Measurements from ENCODE around the gene SLC4A7.
A peak's percentile ranks its signal among the peaks of the same experiment; 100 is the strongest.
"Not testable (repeated sequence)": the region's sequence is repeated elsewhere in the genome, so short reads cannot be mapped to it uniquely, and the experiment has no call there.

Gene SLC4A7

GRCh38 chr3:27429909-27430308 lies 54.3 kb downstream of the SLC4A7 start:
- no peak for DNase-seq (ENCODE audit: low read depth)

GRCh38 chr3:27428446-27428845 lies 55.7 kb downstream of the SLC4A7 start:
- no peak for DNase-seq (ENCODE audit: low read depth)

GRCh38 chr3:27426926-27427325 lies 57.3 kb downstream of the SLC4A7 start:
- no peak for DNase-seq (ENCODE audit: low read depth)

DNA sequence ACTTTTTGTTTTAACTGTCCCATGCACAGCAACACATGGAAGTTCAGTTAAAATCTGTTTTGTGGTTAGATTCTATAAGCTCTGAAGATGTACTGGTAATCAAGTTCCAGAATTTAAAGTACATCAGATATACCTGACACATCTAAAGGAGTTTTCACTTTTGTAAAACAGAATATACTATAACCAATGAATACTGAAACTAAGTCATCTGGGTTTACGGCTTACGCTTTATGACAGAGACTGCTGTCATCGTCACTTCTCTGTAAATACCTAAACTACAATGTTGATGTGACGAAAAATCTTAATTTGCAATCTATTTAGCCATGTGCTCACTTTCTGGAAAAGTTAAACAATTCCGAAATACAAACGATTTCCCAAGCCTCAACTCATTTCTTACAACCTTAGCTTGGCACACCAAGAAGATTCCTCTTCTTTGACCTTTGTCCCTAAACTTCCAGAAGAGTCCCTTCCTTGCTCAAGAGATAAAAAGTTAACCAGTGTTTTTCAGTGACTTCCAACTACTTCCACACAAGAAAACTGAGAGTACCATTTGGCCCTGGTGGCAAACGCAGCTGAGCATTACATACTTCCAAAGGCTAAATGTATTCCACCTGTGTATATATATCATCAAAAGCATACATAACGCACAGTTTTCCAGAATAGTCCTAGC lies 58.2 kb downstream of the SLC4A7 start:
- no peak for DNase-seq (ENCODE audit: low read depth)

DNA sequence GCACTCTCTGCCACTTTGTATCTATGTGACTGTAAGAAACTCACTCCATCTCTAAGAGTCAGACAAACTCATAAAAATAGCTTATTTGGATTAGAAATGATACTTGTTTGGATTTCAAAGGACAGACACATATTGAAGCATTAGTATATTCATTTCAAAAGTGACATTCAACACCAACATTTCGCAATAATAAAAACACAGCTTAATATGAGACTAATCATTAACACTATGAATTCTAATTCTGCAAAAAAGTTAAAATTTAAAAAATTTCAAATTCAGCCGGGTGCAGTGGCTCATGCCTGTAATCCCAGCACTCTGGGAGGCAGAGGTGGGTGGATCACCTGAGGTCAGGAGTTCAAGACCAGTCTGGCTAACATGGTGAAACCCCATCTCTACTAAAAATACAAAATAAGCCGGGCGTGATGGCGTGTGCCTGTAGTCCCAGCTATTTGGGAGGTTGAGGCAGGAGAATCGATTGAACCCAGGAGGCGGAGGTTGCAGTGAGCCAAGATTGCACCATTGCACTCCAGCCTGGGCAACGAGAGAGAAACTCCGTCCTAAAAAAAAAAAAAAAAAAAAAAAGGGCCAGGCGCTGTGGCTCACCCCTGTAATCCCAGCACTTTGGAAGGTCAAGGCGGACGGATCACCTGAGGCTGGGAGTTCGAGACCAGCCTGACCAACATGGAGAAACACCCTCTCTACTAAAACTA lies 59.2 kb downstream of the SLC4A7 start:
- not testable (repeated sequence) for DNase-seq (ENCODE audit: low read depth)

DNA sequence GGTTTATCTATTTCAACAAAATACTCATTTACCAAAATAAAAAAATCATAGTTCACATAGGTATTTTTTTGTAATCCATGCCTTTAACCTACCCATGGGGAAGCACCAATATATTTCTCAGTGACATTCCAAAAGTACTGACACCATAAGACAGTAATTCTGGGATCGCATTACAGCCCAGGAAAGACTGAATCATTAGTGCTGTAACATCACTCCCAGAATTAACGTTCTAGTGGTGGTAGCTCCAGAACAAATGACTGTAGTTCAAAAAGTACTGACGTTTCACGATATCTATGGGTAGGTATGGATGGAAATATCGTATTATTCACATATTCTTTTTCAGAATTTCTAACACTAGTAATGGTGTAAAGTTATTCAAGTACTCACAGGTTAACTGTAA lies 60.7 kb downstream of the SLC4A7 start:
- DNase-seq (ENCODE audit: low read depth), result peak; percentile 48

DNA sequence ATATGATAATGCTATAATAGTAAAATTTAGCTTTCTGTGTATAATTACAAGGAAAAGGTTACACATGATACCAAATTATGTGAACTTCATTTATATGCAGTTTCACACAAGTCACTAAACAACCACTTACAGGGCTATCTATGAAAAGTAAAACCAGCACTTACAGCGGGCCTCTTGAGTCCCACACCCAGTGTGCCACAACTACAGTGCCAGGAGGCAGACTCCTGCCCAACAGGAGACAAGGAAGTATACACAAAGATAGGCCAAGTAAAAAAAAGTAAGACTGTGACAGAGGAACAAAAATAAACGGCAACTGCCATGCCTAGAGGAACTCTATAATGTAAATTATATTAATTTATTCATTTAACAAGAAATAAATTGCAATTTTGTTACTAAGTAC lies 61.6 kb downstream of the SLC4A7 start:
- no peak for DNase-seq (ENCODE audit: low read depth)

DNA sequence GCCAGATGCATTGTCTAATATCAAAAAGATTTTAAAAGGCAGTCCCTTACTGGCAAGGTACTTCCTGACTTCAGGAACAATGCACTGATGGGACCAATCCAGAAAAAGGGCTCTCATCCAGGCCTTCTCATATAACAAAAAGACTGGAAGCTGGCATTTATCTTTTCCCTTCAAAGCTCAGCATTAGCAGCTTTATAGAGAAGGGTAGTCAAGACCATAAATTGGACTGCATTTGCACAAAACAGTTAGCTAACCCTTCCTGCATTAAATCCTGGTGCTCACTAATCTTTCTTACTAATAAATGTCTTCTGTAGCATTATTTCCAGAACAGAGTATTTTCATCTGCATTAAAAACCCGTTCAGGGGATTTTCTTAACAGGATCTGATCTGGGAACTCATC lies 69.0 kb downstream of the SLC4A7 start:
- DNase-seq (ENCODE audit: low read depth), result no peak

DNA sequence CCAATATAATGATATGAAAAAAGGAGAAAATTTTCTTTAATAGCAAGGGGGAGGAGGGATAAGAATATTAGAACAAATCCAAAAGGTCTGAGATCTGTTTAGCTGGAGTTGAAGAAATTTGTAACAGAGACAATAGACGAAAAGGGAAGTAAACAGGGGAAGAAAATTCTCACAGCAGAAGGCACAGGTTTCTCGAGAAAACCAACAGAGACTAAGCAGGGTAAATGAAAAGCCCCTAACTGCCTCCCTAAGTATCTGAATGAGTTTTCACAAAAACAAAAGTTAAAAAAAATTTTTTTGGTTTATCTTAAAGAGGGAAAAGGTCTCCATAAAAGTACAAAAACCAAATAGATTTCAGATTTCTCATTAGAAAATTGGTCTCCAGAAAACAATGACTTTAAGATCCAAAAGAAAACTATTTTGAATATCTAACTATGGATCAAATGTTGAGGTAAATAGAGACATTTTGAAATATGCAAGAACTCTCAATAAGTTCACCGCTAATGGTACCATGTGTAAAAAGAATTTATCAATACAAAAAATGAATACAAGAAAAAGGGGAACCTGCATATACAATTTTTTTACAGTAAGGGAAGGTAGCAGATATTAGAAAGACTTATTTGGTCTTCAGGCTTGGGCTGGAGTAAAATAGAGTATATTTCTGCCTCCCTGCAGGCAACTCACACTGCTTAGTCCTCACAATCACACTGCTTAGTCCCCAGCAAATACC lies 91.1 kb downstream of the SLC4A7 start:
- DNase-seq (ENCODE audit: low read depth), result no peak

DNA sequence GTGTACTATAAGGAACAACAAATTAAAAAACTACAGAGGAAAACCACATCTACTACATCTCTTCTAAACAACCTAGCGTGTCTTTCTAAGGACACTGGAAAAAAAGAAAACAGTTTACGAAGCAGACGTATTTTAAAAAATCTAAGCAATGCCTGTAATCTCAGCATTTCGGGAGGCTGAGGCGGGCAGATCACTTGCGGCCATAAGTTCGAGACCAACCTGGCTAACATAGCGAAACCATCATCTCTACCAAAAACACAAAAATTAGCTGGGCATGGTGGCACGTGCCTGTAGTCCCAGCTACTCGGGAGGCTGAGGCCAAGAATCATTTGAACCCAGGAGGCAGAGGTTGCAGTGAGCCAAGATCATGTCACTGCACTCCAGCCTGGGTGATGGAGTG lies 91.8 kb downstream of the SLC4A7 start:
- DNase-seq (ENCODE audit: low read depth), result not testable (repeated sequence)

DNA sequence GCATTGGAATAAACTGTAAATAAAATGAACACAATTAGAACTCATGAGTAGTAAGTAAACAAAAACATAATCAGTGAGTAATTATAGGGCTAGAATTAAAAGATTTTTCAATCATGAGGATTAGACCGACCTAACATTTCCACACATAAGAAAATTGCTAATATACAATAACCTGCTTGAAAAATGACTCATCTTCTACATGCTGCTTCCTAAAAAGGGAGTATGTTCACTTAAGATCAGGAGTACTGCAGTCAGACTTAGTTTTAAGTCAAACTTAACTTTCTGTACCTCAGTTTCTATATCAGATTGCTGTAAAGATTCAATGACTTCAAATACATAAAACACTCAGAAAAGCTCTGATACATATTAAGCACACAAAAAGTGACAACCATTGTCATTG lies 92.4 kb downstream of the SLC4A7 start:
- no peak for DNase-seq (ENCODE audit: low read depth)

DNA sequence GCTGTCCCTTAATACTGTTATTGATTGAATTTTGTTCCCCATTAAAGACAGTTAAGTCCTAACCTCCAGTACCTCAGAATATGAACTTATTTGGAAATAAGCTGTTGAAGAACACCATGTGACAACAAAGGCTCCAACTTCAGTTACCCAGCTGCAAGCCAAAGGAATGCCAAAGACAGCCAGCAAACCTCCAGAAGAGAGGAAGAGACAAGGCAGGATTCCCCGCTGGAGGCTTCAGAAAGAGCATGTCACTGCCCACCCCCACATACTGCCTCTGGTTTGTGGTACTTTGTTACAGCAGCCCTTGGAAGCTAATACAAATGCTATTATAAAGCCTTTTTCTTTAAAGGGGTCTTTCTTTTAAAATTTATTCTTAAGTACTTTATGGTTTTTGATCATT lies 96.6 kb downstream of the SLC4A7 start:
- no peak for DNase-seq (ENCODE audit: low read depth)

- DNase-seq (ENCODE audit: low read depth), result no peak
These were observed 98.7 kb downstream of the SLC4A7 start for GRCh38 chr3:27385504-27385903.

- DNase-seq (ENCODE audit: low read depth), result no peak
These were observed 100.0 kb downstream of the SLC4A7 start for GRCh38 chr3:27384191-27384590.

DNA sequence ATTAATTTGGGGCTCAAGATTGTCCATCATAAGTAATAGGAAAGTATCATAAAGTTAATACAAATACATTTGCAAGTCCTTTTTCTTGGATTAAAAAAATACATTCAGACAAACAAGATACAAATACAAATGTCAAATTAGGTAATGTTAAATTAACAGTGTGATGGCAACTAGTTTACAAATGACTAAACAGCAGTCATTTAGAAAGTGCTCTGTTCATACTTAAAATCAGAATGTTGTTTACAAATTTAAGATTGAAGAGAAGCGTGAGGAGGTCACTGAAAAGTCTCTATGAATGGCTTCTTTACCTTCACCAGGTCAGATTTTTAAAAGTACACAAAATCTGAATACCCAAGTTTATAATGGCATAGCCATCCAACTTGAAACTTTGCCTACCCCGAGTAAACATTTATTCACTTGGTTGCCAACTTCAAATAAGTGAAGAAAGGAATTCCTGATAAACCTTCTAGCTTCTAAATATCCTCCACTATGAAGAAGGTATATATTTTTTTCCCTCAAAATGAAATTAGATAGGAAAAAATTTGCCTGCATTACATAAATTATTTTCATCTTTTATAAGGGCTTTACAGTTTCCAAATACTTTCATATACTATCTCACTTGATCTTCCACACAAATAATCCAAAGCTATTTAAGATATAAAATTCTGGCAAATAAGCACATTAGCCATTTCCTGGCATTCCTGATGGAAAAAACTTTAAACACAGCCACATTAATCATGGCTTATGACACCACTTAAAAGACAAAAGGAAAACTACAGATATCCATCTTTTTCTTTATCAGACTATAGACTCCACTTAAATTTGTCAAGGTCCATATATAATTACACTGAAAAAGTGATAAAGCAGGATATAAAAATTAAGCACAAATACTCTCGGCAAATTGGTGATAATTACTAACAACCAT lies 103.5 kb downstream of the SLC4A7 start:
- no peak for DNase-seq (ENCODE audit: low read depth)

- DNase-seq (ENCODE audit: low read depth), result no peak
These were observed 105.9 kb downstream of the SLC4A7 start for GRCh38 chr3:27378331-27378730.

DNA sequence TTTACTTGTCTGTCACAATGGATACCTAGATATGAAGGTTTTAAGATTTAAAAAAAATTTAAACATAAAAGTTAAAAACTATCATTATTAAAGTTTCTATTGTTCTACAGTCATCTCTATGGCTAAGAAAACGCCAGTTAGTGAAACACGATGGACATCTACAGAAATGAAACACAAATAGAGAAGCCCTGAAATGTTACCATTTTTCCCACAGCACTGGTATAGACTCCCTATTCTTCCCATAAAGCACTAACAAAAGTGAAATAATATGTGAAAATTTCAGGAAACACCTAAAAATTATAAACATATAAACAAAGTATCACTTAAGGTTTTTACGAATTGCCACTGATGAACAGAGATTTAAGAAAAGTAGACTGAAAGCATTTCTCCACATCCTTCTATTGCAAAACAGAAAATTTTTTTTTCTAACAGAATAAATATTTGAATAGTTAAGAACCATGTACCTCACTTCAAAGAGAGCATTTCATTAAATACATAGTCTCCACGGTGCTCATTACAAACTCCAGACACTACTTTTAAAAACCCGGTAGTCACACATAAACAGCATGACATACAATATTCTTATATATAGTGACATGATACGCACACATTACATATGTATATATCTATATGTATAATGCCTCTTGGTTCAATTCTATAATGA lies 107.9 kb downstream of the SLC4A7 start:
- no peak for DNase-seq (ENCODE audit: low read depth)

GRCh38 chr3:27368831-27369607 lies 115.2 kb downstream of the SLC4A7 start, which contains the start of gene NEK10:
Gene NEK10 (minus strand): TSS chr3:27369383. CDS start chr3:27352882, 16,501 bp downstream.
- DNase-seq (ENCODE audit: low read depth), result no peak

DNA sequence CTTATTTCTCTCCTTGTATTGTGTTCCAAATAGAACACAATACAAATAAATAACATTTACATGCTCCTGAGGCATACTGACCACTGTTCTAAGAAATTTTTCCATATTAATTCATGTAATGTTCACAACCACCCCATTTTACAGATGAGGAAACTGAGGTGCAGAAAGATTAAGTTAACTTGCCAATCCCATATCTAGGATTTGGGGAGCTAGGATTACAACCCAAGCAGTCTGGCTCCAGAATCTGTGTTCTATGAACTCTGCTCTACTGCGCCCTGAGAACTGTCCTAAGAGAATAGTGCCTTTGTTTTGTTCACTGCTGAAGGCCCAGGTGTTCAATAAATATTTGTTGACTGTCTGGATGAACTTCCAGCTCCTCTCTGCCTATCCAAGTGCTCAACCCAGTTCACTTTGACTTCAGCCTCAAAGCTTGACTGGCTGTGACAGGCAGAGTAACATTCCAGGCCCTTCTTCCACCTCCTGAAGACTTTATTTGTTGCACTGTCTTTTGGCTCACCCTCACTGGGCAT lies 118.1 kb downstream of the SLC4A7 start:
- no peak for DNase-seq (ENCODE audit: low read depth)

Data from HS-27A (cell line).